ACC112 (cell line): ENCODE data around the gene PCBP3.

Source experiments
- H2AFZ ChIP-seq: fragments of 200-600 bp; sonication (generic); one replicate; pipeline ENCODE4 v1.6.0; 2017; ENCODE audit warnings: antibody characterized with exemption, low read length; ENCODE audit not compliant: unreplicated experiment
- H3K27ac ChIP-seq: fragments of 200-600 bp; sonication (generic); 2 replicates; pipeline ENCODE4 v1.5.1; 2014; ENCODE audit warnings: low read depth, mild to moderate bottlenecking, antibody characterized with exemption, low read length, moderate library complexity
- H3K27me3 ChIP-seq: fragments of 200-600 bp; sonication (generic); 2 replicates; pipeline ENCODE4 v1.6.1; 2014; ENCODE audit warnings: mild to moderate bottlenecking, antibody characterized with exemption, low read length, moderate library complexity, mixed read lengths; ENCODE audit not compliant: insufficient read depth
- H3K36me3 ChIP-seq: fragments of 200-600 bp; sonication (generic); 2 replicates; pipeline ENCODE4 v1.6.1; 2016; ENCODE audit warnings: mild to moderate bottlenecking, antibody characterized with exemption, low read length, moderate library complexity, mixed read lengths; ENCODE audit not compliant: insufficient read depth
- H3K4me1 ChIP-seq: fragments of 200-600 bp; sonication (generic); one replicate; pipeline ENCODE4 v1.6.1; 2016; ENCODE audit warnings: low read length, mixed read lengths; ENCODE audit not compliant: insufficient read depth, unreplicated experiment, control insufficient read depth
- H3K4me3 ChIP-seq: fragments of 200-600 bp; sonication (generic); 2 replicates; pipeline ENCODE4 v1.5.1; 2014; ENCODE audit warnings: mild to moderate bottlenecking, low read depth, low read length
- H3K79me2 ChIP-seq: fragments of 200-600 bp; sonication (generic); one replicate; pipeline ENCODE4 v1.6.0; 2016; ENCODE audit warnings: low read length; ENCODE audit not compliant: control insufficient read depth, unreplicated experiment, insufficient read depth

Gene PCBP3

GRCh38 chr21:45790427-45790826 lies 146.9 kb downstream of the PCBP3 start:
- Histone ChIP-seq H3K27ac (no peak overlapping the region), H3K79me2 (no peaks in the 10 kb centered on the region), H3K4me1 (peaks cover 4% of the 10 kb centered on the region), H3K36me3 (no peaks in the 10 kb centered on the region), H3K27me3 (no peaks in the 10 kb centered on the region), H3K4me3 (no peak overlapping the region), H2AFZ (no peak overlapping the region)

GRCh38 chr21:45791562-45792418 lies 148.3 kb downstream of the PCBP3 start:
- H3K27me3 ChIP-seq = no peaks in the 10 kb centered on the region

GRCh38 chr21:45792682-45793383 lies 149.3 kb downstream of the PCBP3 start:
- Histone ChIP-seq H3K4me1 (peaks cover 4% of the 10 kb centered on the region), H3K79me2 (no peaks in the 10 kb centered on the region), H3K27me3 (no peaks in the 10 kb centered on the region), H2AFZ (no peak overlapping the region), H3K27ac (no peak overlapping the region), H3K36me3 (no peaks in the 10 kb centered on the region), H3K4me3 (no peak overlapping the region)

More at GRCh38 chr21:45791562-45792418, 148.3 kb downstream of the PCBP3 start:
- Histone ChIP-seq H3K79me2 (no peaks in the 10 kb centered on the region), H2AFZ (no peak overlapping the region), H3K27ac (no peak overlapping the region), H3K4me1 (peaks cover 4% of the 10 kb centered on the region), H3K4me3 (no peak overlapping the region), H3K36me3 (no peaks in the 10 kb centered on the region)

- Histone ChIP-seq H3K4me1 (no peaks in the 10 kb centered on the region), H3K79me2 (no peaks in the 10 kb centered on the region), H3K27ac (no peak overlapping the region)
Observed at GRCh38 chr21:45794027-45794426, 150.5 kb downstream of the PCBP3 start.

GRCh38 chr21:45796003-45796402 lies 152.5 kb downstream of the PCBP3 start:
- Histone ChIP-seq H3K4me1 (no peaks in the 10 kb centered on the region), H3K36me3 (no peaks in the 10 kb centered on the region), H3K79me2 (no peaks in the 10 kb centered on the region), H3K27me3 (no peaks in the 10 kb centered on the region), H3K27ac (no peak overlapping the region), H2AFZ (no peak overlapping the region), H3K4me3 (no peak overlapping the region)

More at GRCh38 chr21:45794027-45794426, 150.5 kb downstream of the PCBP3 start:
- Histone ChIP-seq H2AFZ (no peak overlapping the region), H3K27me3 (no peaks in the 10 kb centered on the region), H3K4me3 (no peak overlapping the region), H3K36me3 (no peaks in the 10 kb centered on the region)

GRCh38 chr21:45797338-45797737 lies 153.8 kb downstream of the PCBP3 start:
- no peak overlapping the region for H3K27ac ChIP-seq
- no peak overlapping the region for H3K4me3 ChIP-seq

GRCh38 chr21:45799765-45800338 lies 156.3 kb downstream of the PCBP3 start:
- H3K36me3 ChIP-seq = no peaks in the 10 kb centered on the region
- no peaks in the 10 kb centered on the region for H3K79me2 ChIP-seq
- H3K4me1 ChIP-seq = no peaks in the 10 kb centered on the region

More at GRCh38 chr21:45797338-45797737, 153.8 kb downstream of the PCBP3 start:
- H3K79me2 ChIP-seq = no peaks in the 10 kb centered on the region
- H3K36me3 ChIP-seq = no peaks in the 10 kb centered on the region
- no peak overlapping the region for H2AFZ ChIP-seq
- no peaks in the 10 kb centered on the region for H3K4me1 ChIP-seq
- H3K27me3 ChIP-seq = no peaks in the 10 kb centered on the region

GRCh38 chr21:45800339-45801080 lies 157.0 kb downstream of the PCBP3 start:
- H3K4me3 ChIP-seq = no peak overlapping the region
- no peaks in the 10 kb centered on the region for H3K36me3 ChIP-seq
- H3K4me1 ChIP-seq = no peaks in the 10 kb centered on the region
- H3K27me3 ChIP-seq = no peaks in the 10 kb centered on the region
- H3K27ac ChIP-seq = no peak overlapping the region
- H3K79me2 ChIP-seq = no peaks in the 10 kb centered on the region
- H2AFZ ChIP-seq = no peak overlapping the region

More at GRCh38 chr21:45799765-45800338, 156.3 kb downstream of the PCBP3 start:
- Histone ChIP-seq H3K27me3 (no peaks in the 10 kb centered on the region), H3K4me3 (no peak overlapping the region), H3K27ac (no peak overlapping the region), H2AFZ (no peak overlapping the region)

- no peaks in the 10 kb centered on the region for H3K27me3 ChIP-seq
Observed at GRCh38 chr21:45801129-45801964, 157.8 kb downstream of the PCBP3 start.

More at GRCh38 chr21:45801129-45801964, 157.8 kb downstream of the PCBP3 start:
- H3K27ac ChIP-seq = no peak overlapping the region
- H3K4me1 ChIP-seq = no peaks in the 10 kb centered on the region
- H3K4me3 ChIP-seq = no peak overlapping the region
- H3K36me3 ChIP-seq = no peaks in the 10 kb centered on the region
- no peak overlapping the region for H2AFZ ChIP-seq
- no peaks in the 10 kb centered on the region for H3K79me2 ChIP-seq
